DMS114 treated with DMSO at 0.1 percent for 48 hours (cell line): Measurements from ENCODE around the gene RIMOC1.
A peak's percentile ranks its signal among the peaks of the same experiment; 100 is the strongest.
"Not testable (repeated sequence)": the region's sequence is repeated elsewhere in the genome, so short reads cannot be mapped to it uniquely, and the experiment has no call there.

ENCODE experiments used
- DNase-seq: peaks from one replicate; lab custom pipeline; 2025; ENCODE audit not compliant: unreplicated experiment; lab: John Stamatoyannopoulos, UW

RIMOC1 gene

DNA sequence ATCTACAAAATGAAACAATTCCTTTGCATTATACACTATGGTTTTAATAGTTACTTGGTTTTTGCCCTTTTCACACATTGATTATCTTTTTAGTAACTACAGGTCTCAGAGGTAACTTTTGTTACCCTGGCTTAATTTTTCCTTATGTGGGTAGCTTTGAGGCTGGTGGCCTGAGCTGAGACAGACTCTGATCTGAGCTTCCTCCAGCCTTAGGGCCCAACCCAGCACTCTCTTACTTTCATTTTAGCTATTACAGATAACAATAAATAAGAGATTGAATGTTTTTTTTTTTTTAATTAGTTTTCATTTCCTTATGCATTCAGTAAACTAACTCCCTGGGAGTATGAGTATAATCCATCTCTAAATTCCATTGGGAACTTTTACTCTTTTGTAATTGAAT lies 18.9 kb upstream of the RIMOC1 start:
- no peak for DNase-seq

DNA sequence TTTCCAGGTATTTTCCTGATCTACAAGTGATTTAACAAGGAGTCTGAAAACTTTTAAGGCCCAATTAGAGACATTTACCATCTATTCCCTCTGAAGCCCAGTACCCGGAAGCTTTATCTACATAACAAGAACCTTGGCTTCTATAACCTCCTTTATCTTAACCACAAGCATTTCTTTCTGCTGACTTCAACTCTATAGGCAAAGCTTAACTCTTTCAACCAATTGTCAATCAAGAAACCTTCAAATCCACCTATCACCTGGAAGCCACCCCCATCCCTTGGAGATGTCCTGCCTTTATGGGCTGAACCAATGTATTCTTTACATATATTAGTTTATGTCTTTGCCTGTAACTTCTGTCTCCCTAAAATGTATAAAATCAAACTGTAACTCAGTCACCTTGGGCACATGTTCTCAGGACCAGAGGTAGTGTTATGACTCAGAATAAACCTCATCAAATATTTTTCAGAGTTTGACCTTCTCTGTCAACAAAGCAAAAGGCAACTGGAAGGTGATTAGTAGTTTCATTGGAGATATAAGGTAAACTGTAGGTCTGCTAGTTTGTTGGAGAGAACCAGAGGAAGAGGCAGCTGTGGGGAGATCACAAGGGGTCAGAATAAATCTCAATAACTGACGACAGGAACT lies 13.0 kb upstream of the RIMOC1 start:
- no peak for DNase-seq

DNA sequence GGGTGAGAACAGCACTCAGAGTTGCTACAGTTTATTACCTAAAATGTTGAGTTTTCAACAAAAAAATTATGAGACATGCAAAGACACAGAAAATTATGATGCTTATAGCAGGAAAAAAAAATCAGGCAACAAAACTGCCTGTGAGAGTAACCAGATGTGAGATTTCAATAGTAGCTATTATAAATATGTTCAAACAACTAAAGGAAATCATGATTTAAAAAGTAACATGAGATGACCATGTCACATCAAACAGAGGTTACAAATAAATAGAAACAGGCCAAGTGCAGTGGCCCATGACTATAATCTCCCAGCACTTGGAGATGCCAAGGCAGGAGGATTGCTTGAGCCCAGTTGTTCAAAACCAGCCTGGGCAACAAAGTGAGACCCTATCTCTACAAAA lies 12.1 kb upstream of the RIMOC1 start:
- no peak for DNase-seq

DNA sequence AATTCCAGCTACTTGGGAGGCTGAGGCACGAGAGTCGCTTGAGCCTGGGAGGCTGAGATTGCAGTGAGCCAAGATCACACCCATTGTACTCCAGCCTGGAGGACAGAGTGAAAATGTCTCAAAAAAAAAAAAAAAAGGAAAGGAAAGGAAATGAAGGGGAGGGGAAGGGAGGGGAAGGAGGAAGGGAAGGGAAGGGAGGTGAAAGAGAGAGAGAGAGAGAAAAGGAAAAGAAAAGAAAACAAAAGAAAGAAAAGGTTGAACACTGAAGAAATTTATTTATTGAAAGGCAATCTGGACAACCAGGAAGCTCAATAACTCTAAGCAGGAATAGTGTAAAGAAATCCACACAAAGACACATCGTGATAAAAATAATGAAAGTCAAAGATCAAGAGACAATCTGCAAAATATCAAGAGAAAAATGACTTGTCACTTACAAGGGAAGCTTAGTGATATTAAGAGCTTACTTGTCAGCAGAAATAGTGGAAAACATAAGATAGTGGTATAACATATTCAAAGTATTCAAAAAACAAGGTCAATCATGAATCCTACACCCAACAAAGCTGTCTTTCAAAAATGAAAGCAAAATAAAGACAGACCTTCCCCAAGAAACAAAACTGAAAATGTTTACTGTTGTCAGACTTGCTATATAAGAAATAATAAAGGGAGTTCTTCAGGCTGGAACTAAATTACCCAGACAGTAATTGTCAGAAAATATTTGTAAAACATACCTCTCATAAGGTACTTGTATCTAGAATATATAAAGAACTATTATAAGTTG lies 10.9 kb upstream of the RIMOC1 start:
- no peak for DNase-seq

DNA sequence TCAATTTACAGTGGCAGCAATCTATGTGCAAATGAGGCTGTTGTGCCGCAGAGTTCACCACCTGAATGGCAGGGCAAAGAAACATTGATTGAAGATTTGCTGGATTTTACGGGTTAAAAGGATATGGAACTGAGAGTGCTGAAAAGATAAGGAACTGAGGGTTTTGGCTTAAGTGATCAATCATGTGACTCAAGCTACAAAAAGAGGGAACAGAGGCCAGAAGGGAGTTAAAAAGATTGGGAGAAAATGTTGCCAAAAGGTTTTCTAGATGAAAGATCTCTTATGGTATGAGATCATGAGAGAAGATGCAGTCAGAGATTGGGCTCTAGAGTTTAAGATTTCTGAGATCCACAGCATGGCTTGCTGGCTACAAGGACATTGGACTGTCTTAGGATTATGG lies 7.9 kb upstream of the RIMOC1 start:
- DNase-seq, result no peak

DNA sequence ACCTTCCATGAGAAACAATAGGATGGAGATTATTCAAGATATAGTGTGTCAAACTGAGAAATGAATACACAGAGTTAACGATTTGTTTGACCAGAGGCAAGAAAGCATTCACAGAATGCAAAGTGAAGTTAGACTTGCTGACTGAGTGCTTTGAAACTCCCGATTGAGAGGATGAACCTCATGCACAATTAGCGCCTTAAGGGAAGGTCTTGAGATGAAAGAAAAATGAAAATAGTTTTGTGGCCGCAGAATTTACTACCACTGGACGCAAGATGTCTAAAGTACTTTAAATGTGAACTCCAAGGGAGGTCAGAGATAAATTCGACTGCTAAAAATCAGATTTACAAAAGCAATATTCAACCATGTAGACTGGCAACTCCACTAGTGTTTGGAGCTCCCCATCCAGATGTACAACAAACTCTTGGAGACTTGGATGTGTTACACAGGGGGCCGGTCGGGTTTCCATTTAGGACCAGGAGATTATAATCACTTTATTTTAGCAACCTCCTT lies 707 bp upstream of the RIMOC1 start:
- DNase-seq, result no peak

DNA sequence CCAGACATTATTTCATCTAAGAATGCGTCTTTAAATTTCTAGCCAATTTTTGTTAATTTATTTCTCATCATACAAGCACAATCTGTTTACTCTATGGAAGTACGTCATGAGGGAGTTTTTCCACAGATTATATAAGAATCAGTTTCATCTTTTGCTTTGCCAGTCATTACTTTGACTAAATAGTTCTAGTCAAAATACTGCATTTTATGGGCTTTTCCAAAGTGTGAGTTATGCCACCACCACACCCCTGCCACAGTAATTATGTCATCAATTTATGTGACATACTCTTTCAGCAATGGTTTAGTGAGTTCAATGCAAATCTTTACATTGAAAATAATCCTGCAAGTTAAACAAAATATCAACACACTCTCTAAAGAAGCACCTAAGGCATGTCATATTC lies 2.0 kb downstream of the RIMOC1 start:
- no peak for DNase-seq

DNA sequence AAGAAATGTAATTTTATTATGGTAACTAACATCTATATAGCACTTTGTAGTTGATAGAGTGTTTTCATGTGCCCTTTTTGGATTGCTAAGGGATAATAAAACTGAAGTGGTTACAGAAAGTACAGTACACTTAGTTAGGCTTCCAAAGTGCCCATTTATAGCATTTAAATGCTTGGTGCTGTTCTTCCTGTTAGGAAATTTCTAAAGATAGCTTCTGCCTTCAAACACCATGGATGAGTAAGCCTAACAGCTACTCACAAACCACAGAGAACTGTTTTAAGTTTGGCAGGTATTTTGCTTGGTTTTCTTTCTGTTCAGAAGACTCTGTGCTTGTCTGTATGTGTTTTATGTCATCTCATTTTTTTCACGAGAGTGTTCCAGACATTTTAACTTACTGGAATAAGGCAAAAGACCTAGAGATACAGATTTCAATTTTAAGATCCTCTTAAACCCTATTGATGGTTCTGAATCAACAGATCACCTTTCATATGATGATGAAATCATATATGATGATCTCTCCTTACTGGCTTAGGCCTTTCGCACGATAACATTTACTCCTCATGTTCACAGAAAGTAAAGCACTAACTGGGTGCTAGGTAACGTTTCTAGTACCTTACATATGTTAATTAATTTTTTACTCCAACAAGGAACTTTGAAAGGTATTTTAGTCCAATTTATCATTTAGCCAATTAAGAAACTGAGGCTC lies 4.4 kb downstream of the RIMOC1 start:
- no peak for DNase-seq

DNA sequence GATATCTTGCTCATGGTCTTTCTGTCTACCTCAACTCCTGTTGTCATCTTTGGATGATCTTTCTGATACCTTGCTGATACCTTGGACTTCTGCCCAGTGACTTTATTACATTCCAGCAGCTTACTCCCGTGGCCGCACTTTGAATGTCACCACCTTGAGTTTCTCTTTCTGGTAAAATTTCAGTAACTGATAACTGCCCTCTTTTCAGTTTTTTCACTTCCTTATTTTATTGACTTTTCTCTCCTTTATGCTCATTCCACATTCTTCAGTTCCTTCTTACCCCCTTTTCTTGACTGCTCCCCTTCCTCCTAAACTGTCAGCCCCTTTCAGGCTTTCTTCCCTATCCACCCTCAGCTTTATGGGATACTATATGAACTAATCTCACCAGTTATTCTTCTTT lies 14.0 kb downstream of the RIMOC1 start:
- DNase-seq, result no peak

DNA sequence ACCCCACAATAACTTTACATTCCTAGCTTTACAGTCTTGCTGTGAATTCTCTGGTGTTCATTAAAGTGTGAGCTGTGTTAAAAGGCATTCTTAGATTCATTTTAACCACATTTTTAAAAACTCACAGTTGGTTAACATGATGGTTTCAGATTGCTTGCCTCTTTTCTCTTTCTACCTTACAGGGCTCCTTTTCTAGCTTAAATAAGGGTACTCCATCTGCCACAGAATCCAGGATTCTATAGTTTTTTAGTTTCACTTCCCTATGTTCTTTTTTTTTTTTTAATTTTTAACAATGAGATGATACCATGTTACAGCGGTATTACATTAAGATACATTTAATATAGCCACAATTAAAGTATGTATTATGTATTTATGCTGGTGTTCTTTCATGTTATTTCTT lies 17.0 kb downstream of the RIMOC1 start:
- DNase-seq, result no peak

DNA sequence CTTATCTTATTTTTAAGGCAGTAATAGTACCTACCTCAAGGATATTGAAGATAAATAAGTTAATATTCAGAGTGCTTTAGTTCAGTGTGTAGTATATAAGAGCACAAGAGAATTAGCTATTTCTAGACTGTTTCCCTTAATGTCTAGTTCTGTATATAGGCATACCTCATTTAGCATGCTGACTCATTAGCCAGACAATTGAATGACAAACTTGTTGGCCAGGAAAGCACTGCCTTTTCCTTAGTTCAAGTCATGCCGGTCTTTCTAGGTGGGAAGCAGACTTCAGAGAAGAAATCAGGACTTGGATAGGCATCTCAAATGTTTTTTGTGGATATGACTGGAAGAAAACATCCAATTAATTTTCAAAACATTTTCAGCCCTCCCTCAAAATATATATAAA lies 17.7 kb downstream of the RIMOC1 start:
- no peak for DNase-seq

DNA sequence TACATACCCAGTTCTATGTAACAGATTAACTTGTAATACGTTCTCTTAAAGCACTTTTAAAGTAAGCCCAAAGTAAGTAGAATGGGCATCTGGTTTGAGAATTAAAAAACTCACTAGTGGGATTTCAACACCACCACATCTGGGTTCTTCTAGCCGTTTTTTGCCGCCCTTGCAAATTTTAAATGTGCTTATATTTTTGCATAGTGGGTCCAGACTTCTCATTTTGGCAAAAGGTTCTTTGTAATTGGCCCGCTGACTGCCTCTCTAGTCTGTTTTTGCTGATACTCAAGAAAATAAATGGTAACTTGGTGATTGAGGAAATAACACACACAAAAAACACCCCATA lies 20.4 kb downstream of the RIMOC1 start:
- DNase-seq, result no peak

DNA sequence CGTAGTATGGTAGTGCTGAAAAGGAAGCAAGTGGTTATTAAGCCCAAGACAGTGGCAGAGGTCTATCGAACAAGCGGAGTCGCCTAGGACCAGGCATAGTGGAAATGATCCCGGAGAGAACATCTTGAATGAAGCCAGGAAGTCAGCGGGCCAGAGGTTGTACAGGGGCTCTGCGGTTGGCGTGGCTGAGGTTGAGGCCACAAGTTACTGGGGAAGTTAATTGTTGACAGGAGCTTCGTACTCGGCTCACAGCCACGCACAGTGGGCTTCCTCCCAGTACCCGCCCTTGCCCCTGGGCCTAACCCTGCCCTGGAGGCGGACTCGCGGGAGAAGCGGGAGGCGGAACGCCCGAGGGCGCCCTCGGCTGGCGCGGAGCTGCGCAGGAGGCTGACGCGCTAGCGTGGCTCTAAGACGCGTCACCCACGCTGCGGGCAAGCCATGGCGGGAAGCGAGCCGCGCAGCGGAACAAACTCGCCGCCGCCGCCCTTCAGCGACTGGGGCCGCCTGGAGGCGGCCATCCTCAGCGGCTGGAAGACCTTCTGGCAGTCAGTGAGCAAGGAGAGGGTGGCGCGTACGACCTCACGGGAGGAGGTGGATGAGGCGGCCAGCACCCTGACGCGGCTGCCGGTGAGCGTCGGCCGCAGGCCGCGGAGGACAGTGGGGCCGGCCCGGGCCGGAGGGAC lies 20.9 kb downstream of the RIMOC1 start, which contains the start of gene FBXO4:
TSS of gene FBXO4 (plus strand) at position 410 of the 683 bp plus-strand sequence. CDS start at position 439, 29 bp downstream.
- DNase-seq, result peak; percentile 41

DNA sequence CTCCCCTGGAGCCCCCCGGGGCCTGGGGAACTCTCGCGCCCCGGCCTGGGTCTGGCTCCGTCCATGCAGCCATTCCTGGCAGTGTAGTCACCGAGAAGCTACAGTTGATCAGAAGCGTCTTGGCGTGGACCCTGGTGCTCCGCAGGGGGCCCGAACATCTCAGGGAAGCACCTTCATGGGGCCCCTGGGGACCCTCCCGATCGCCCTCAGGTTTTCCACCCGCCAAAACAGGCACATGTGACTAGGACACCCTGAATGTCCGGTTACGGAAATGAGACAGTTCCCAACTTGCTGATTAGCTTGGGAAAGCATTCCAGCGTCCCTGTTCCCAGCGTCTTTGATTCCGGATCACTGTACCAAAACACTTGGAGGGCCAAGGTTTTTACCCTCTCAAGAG lies 21.4 kb downstream of the RIMOC1 start:
- no peak for DNase-seq

DNA sequence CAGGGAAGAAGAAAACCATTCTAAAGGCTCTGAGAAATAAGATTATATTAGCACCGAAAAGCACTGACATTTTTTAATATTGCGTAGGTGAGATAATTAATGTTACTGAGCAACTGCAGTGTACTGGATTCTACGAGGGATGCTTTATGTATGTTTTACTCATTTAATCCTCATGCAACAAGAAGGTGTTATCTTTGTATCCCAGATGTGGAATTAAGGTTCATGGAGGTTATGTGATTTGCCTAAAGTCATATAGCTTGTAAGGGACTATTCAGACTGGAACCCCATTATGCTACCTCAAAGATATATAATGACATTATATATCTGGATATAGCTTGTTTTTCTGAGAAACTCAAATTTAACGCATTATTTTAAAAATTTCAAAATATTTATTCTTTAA lies 23.5 kb downstream of the RIMOC1 start:
- no peak for DNase-seq

DNA sequence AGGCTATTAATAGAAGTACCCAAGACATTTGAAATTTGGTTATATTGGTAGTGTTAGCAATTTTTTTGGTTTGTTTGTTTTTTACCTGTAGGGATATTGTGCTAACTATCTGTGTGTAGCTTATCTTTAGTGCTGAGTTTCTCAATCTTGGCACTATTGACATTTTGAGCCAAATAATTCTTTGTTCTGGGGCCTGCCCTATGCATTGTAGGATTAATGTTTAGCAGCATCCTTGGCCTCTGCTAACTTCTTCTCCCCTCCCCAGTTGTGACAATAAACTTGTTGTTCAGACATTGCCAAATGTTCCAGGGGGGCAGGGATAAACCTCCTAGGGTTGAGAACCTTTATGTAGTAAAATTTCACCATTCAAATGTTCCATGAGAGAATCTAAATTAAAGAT lies 24.9 kb downstream of the RIMOC1 start:
- DNase-seq, result no peak

DNA sequence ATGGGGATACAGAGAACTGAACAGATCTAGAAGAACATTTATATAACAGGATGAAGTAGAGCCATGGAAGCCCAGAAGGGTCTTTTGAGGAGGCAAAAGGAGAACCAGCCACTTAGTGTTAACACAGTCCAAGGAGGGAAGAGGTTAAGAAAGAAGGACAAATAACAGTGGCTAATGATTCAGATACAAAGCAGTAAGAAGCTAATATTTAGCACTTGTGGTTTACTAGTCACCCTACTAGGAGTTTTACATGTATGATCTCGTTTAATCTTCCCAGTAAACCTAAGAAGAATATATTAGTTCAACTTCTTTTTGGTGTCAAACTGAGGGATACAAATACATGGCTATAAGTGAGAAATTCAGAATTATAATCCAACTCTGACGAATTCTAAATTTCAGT lies 28.6 kb downstream of the RIMOC1 start:
- DNase-seq, result no peak

DNA sequence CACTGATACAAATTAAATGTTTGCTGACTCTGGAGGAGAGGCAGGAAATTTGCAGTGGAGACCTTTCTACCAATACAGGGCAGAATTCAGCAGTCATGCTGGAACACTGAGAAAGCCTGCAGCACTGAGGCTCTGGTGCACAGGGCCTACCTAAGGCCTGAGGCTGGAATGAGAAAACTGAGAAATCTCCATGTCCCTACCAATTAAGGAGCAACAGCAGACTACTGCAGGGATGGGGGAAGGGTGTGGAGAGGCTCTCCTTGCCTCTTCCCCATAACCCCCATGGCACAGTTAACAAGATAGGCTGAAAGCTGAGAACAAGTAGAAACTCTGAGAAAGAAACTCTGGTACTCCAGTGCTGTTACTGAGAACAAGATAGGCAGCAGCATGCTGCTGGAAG lies 31.4 kb downstream of the RIMOC1 start:
- no peak for DNase-seq

DNA sequence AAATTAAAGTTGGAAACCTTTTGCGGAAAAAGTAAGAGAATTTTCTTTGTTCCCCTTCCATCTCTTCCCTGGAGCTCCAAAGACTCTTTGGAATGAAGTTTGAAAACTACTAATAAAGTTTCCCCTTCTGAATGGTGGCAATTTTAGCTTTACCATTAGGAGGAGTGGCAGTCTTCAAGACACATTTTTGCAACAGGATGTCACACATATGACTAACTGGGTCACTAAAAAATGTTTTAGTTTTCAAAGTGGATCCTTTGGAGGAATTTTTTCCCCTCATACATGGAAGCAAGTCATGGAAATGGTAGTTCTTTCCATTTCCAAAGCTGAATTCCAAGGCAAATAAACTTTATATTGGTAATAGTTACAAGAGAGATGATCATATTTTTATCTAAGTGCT lies 36.5 kb downstream of the RIMOC1 start:
- DNase-seq, result no peak

DNA sequence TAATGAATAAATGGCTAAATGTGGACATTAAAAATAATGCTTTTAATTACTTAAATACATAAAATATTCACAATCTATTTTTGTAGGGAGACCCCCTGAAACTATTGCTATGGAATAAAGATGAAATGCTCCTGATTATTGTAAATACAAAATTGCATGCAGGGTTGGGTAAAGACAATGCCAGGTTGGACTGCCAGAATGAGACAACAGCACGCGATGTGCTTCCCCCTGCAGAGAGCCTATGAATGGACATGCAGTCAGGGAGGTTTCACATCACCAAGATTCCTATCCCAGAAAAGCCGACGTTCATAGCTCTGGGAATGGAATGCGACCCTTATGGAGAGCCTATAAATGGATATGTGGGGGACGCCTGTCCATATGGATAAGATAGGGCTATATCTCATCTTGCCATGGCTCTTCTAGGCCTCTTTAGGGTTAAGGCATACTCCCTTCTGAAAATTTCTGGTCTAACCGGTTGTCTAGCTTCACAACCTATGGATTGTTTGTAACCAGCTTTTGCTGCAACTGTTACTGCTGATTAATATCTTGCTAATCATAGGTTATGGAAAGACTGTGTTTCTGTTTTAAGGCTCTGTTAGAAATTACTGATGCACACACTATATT lies 41.3 kb downstream of the RIMOC1 start:
- not testable (repeated sequence) for DNase-seq

DNA sequence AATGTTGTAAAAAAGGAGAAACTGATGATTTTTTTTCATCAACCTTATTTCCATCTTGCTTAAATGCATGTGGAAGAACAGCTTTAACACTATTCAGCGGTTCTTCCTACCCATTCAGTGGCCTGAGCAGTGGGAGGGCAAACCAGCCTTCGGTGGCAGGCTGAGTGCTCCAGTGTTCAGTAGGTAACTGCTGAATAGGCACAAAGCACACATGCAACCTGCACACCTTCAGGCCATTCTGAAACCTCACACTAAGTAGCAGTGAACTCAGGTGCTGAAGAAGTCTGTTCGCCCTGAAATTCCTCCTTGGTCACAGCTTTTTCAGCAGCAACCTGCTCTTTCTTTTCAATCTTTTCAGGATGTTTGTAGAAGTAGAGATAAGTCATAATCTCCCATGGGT lies 47.1 kb downstream of the RIMOC1 start:
- no peak for DNase-seq
